NCI-H2227 (cell line): ENCODE results near the gene ADAMTSL5.

Experiments
- DNase-seq: peaks from one replicate; lab custom pipeline; 2025; ENCODE audit not compliant: unreplicated experiment; lab: John Stamatoyannopoulos, UW

Gene ADAMTSL5

GRCh38 chr19:1467490-1468273, 45.1 kb downstream of the ADAMTSL5 start:
- DNase-seq, result no peak

GRCh38 chr19:1467215-1467489, 45.7 kb downstream of the ADAMTSL5 start:
- DNase-seq, result no peak

- no peak for DNase-seq
Measured at GRCh38 chr19:1466461-1467214, 46.2 kb downstream of the ADAMTSL5 start.

GRCh38 chr19:1466018-1466460, 46.8 kb downstream of the ADAMTSL5 start:
- no peak for DNase-seq

GRCh38 chr19:1465191-1466016, 47.4 kb downstream of the ADAMTSL5 start:
- DNase-seq, result no peak

- no peak for DNase-seq
Measured at GRCh38 chr19:1461862-1462261, 51.0 kb downstream of the ADAMTSL5 start.

GRCh38 chr19:1460033-1460995, 52.5 kb downstream of the ADAMTSL5 start:
- no peak for DNase-seq

GRCh38 chr19:1459479-1459878, 53.3 kb downstream of the ADAMTSL5 start:
- no peak for DNase-seq

- no peak for DNase-seq
Measured at GRCh38 chr19:1457892-1458291, 54.9 kb downstream of the ADAMTSL5 start.

- DNase-seq, result no peak
Measured at GRCh38 chr19:1457031-1457739, 55.6 kb downstream of the ADAMTSL5 start.

- no peak for DNase-seq
Measured at GRCh38 chr19:1456121-1456900, 56.5 kb downstream of the ADAMTSL5 start.

- DNase-seq, result peak; percentile 49
Measured at GRCh38 chr19:1455336-1456120, 57.3 kb downstream of the ADAMTSL5 start.
